ENCODE data around the gene TES.

TES gene

GRCh38 chr7:116195451-116195850, 14.9 kb upstream of the TES start:
- Histone ChIP-seq H3K27me3 (replicated peaks) (no peaks in the 10 kb centered on the region), H3K27ac (peak overlapping the region; percentile 53), H3K4me3 (ENCODE audit: low read depth, low read length) (no peak overlapping the region), H3K36me3 (replicated peaks) (no peaks in the 10 kb centered on the region)
- TF ChIP-seq, protein P1, sequence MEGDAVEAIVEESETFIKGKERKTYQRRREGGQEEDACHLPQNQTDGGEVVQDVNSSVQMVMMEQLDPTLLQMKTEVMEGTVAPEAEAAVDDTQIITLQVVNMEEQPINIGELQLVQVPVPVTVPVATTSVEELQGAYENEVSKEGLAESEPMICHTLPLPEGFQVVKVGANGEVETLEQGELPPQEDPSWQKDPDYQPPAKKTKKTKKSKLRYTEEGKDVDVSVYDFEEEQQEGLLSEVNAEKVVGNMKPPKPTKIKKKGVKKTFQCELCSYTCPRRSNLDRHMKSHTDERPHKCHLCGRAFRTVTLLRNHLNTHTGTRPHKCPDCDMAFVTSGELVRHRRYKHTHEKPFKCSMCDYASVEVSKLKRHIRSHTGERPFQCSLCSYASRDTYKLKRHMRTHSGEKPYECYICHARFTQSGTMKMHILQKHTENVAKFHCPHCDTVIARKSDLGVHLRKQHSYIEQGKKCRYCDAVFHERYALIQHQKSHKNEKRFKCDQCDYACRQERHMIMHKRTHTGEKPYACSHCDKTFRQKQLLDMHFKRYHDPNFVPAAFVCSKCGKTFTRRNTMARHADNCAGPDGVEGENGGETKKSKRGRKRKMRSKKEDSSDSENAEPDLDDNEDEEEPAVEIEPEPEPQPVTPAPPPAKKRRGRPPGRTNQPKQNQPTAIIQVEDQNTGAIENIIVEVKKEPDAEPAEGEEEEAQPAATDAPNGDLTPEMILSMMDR (IDR thresholded peaks at IDR 0.05; ENCODE audit: low read depth, low read length, missing control alignments), result no peak
- in situ Hi-C loops (cut with HindIII; ENCODE audit: low pct_ligation_motif_present, low sequenced_read_pairs), result no loop called here
- DNase-seq, result peak; percentile 76

DNA sequence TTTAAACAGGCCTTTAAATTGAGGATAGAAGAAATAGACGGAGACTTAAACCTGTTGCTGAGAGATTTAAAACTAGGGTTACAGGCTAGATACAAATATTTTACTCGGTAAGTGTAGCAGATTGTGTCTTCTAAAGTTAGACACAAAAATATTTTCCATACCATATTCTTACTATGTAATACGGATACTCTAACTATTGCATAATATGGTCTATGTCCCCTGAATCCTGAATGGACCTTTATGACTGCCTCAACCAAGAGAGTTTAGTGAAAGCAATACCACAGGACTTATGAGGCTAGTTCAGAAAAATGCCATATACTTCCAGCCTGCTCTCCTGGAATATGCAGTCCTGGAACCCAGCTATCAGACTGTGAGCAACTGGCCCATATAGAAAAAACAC, 13.4 kb upstream of the TES start:
- Histone ChIP-seq H3K4me3 (ENCODE audit: low read depth, low read length) (no peak overlapping the region), H3K36me3 (replicated peaks) (no peaks in the 10 kb centered on the region), H3K27ac (no peak overlapping the region), H3K27me3 (replicated peaks) (no peaks in the 10 kb centered on the region)
- in situ Hi-C loops (cut with HindIII; ENCODE audit: low pct_ligation_motif_present, low sequenced_read_pairs), result no loop called here
- no peak for DNase-seq
- TF ChIP-seq, protein P1 (IDR thresholded peaks at IDR 0.05; ENCODE audit: low read depth, low read length, missing control alignments), result no peak

DNA sequence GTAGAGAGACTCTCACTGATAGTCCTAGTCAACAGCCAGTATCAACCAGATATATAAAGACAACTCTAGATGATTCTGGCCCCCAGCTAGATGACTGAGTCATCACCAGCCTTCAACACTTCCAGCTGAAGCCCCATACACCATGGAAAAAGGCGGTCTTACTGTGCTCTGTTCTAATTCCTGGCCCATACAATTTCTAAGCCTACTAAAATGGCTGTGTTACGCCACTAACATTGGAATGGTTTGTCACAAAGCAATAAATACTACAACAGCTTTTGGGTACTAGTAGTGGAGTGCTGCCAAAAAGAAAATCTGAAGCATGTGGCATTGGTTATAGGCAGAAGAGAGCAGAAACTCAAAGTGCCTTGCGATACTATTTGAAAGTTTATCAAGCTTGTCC, 13.0 kb upstream of the TES start:
- Histone ChIP-seq H3K27me3 (replicated peaks) (no peaks in the 10 kb centered on the region), H3K4me3 (ENCODE audit: low read depth, low read length) (no peak overlapping the region), H3K36me3 (replicated peaks) (no peaks in the 10 kb centered on the region), H3K27ac (no peak overlapping the region)
- in situ Hi-C loops (cut with HindIII; ENCODE audit: low pct_ligation_motif_present, low sequenced_read_pairs), result no loop called here
- TF ChIP-seq, protein P1 (IDR thresholded peaks at IDR 0.05; ENCODE audit: low read depth, low read length, missing control alignments), result no peak
- peak; percentile 59 for DNase-seq

- Histone ChIP-seq H3K4me3 (ENCODE audit: low read depth, low read length) (no peak overlapping the region), H3K27ac (no peak overlapping the region), H3K27me3 (replicated peaks) (no peaks in the 10 kb centered on the region), H3K36me3 (replicated peaks) (no peaks in the 10 kb centered on the region)
- TF ChIP-seq, protein P1 (IDR thresholded peaks at IDR 0.05; ENCODE audit: low read depth, low read length, missing control alignments), result no peak
- in situ Hi-C loops (cut with HindIII; ENCODE audit: low pct_ligation_motif_present, low sequenced_read_pairs), result no loop called here
- DNase-seq, result no peak
These were observed 11.5 kb upstream of the TES start for GRCh38 chr7:116198748-116199410.

- Histone ChIP-seq H3K36me3 (replicated peaks) (no peaks in the 10 kb centered on the region), H3K27me3 (replicated peaks) (no peaks in the 10 kb centered on the region), H3K4me3 (ENCODE audit: low read depth, low read length) (no peak overlapping the region), H3K27ac (no peak overlapping the region)
- DNase-seq, result no peak
- TF ChIP-seq, protein P1 (IDR thresholded peaks at IDR 0.05; ENCODE audit: low read depth, low read length, missing control alignments), result no peak
- in situ Hi-C loops (cut with HindIII; ENCODE audit: low pct_ligation_motif_present, low sequenced_read_pairs), result no loop called here
These were observed 9.4 kb upstream of the TES start for GRCh38 chr7:116200963-116201362.

DNA sequence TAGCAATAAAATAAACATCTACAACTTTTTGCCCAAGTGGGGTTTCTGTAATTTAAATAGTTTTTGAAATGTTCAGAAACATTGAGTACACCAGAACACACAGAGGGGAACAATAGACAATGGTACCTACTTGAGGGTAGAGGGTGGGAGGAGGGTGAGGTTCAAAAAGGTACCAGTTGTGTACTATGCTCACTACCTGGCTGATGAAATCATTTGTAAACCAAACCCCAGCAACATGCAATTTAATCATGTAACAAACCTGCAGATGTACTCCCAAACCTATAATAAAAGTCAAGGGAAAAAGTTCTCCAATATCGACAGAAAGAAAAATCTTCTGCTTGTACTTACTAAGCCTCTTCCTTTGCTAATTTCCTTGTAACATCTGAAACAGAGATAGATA, 4.2 kb upstream of the TES start:
- H3K27me3 ChIP-seq (replicated peaks), result no peaks in the 10 kb centered on the region
- H3K4me3 ChIP-seq (ENCODE audit: low read depth, low read length), result no peak overlapping the region
- H3K36me3 ChIP-seq (replicated peaks), result no peaks in the 10 kb centered on the region
- no peak overlapping the region for H3K27ac ChIP-seq
- TF ChIP-seq, protein P1 (IDR thresholded peaks at IDR 0.05; ENCODE audit: low read depth, low read length, missing control alignments), result no peak
- no peak for DNase-seq
- in situ Hi-C loops (cut with HindIII; ENCODE audit: low pct_ligation_motif_present, low sequenced_read_pairs), result no loop called here

Data from brain microvascular endothelial cell (primary cell).